ENCODE data around the gene C3orf62.

GRCh38 chr3:49269443-49270155, 7.4 kb downstream of the C3orf62 start:
- TF ChIP-seq, protein P1, sequence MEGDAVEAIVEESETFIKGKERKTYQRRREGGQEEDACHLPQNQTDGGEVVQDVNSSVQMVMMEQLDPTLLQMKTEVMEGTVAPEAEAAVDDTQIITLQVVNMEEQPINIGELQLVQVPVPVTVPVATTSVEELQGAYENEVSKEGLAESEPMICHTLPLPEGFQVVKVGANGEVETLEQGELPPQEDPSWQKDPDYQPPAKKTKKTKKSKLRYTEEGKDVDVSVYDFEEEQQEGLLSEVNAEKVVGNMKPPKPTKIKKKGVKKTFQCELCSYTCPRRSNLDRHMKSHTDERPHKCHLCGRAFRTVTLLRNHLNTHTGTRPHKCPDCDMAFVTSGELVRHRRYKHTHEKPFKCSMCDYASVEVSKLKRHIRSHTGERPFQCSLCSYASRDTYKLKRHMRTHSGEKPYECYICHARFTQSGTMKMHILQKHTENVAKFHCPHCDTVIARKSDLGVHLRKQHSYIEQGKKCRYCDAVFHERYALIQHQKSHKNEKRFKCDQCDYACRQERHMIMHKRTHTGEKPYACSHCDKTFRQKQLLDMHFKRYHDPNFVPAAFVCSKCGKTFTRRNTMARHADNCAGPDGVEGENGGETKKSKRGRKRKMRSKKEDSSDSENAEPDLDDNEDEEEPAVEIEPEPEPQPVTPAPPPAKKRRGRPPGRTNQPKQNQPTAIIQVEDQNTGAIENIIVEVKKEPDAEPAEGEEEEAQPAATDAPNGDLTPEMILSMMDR (IDR thresholded peaks at IDR 0.05) = no peak
- TF ChIP-seq POLR2A (IDR thresholded peaks at IDR 0.05) = no peak
